GM06990 (cell line): ENCODE data around the gene ZNF438.

Source experiments
- DNase-seq: peaks from one replicate; pipeline ENCODE4 v3.0.0-alpha.2; 2011; ENCODE audit not compliant: insufficient read length; ENCODE audit errors: extremely low read depth
- H3K27me3 ChIP-seq: replicated peaks from 2 replicates; pipeline ENCODE4 v1.6.0; 2011; ENCODE audit warnings: low read length; ENCODE audit not compliant: control insufficient read depth, insufficient read depth
- H3K36me3 ChIP-seq: 2 replicates; pipeline ENCODE4 v1.5.1; 2011; ENCODE audit warnings: low read length; ENCODE audit not compliant: control insufficient read depth, insufficient read depth
- H3K4me3 ChIP-seq: replicated peaks from 2 replicates; pipeline ENCODE4 v1.5.1; 2011; ENCODE audit warnings: low read depth, mild to moderate bottlenecking, control low read depth, low read length
- CTCF ChIP-seq: IDR thresholded peaks from 2 replicates; pipeline ENCODE4 v1.5.1; 2011; ENCODE audit warnings: low read length, control low read depth, mild to moderate bottlenecking, inconsistent platforms; ENCODE audit not compliant: insufficient read depth, poor library complexity, severe bottlenecking

ZNF438 gene

GRCh38 chr10:30980951-30981616, 50.6 kb downstream of the ZNF438 start:
- Histone ChIP-seq H3K4me3 (no peak overlapping the region), H3K36me3 (no peaks in the 10 kb centered on the region), H3K27me3 (no peaks in the 10 kb centered on the region)
- DNase-seq = no peak
- TF ChIP-seq CTCF = no peak

GRCh38 chr10:30979956-30980355, 51.7 kb downstream of the ZNF438 start:
- Histone ChIP-seq H3K4me3 (no peak overlapping the region), H3K27me3 (no peaks in the 10 kb centered on the region), H3K36me3 (no peaks in the 10 kb centered on the region)
- TF ChIP-seq CTCF = no peak
- no peak for DNase-seq

DNA sequence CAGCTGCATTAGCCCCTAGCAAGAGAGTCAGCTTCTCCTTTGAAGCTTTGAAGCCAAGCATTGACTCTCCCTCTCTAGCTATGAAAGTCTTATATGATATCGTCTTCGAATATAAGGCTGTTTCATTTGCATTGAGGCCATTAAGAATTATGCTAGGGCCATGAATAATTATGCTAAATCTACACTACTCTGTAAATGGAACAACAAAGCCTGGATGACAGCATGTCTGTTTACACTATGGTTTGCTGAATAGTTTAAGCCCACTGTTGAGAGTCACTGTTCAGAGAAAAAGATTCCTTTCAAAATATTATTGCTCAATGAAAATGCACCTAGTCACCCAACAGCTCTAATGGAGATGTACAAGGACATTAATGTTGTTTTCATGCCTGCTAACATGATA, 52.8 kb downstream of the ZNF438 start:
- DNase-seq = no peak
- H3K36me3 ChIP-seq = no peaks in the 10 kb centered on the region
- H3K27me3 ChIP-seq = no peaks in the 10 kb centered on the region
- H3K4me3 ChIP-seq = no peak overlapping the region
- TF ChIP-seq CTCF = no peak

DNA sequence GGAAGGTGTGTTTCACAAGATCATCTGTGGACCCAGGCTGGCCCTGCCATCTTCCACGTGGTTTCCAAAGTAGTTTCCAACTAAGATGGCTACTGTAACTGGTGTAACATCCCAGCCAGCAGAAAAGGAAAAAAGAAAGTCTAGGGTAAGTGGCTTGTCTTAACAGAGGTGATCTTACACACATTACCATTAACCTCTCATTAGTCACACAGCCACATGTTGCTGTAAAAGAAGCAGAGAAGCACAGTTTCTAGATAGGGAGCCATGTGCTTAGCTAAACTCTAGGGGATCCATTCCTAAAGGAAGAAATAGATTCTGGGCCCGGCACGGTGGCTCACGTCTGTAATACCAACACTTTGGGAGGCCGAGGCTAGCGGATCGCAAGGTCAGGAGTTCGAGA, 54.3 kb downstream of the ZNF438 start:
- TF ChIP-seq CTCF = no peak
- no peak for DNase-seq
- Histone ChIP-seq H3K36me3 (no peaks in the 10 kb centered on the region), H3K27me3 (no peaks in the 10 kb centered on the region), H3K4me3 (no peak overlapping the region)

GRCh38 chr10:30974773-30975415, 56.8 kb downstream of the ZNF438 start:
- TF ChIP-seq CTCF = no peak
- no peaks in the 10 kb centered on the region for H3K27me3 ChIP-seq
- no peak overlapping the region for H3K4me3 ChIP-seq
- H3K36me3 ChIP-seq = no peaks in the 10 kb centered on the region
- DNase-seq = no peak
